Measurements from ENCODE around the gene ZDHHC7. TPM values are rescaled to one million over a fixed set of nuclear protein-coding genes. Genes with fewer than 3 reads are reported as not detected.

The ZDHHC7 gene
- total RNA-seq, 1 donor from 2014 or later = 79.7 TPM

DNA sequence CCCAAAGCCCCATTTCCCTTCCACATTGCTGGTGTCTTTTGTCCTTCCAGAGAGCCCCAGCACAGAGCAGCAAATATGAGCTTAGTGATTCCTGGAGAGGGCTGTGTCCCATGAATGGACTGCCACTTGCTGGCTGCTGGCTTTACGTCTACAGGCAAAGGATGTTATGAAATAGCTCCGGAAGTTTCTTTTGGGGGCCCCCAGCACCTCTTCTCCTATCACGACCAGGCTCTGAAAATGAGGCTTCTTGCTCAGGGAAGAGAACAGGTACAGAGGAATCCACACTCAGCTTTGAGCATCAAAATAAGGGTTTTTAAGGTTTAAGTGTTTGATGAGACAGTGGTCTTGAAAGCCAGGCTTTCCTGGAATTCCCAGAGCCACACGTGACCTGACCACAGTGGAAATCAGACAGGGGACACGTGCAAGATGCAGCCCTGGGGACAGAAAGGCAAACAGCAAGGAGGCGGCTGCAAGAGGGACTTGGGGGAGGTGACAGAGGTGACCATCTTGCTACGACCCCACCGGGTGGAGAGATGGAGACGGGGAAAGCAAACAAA is 58.1 kb downstream of the ZDHHC7 start:
- peaks cover 18% of the 10 kb centered on the region for H3K4me1 ChIP-seq
- TF ChIP-seq, protein P1, sequence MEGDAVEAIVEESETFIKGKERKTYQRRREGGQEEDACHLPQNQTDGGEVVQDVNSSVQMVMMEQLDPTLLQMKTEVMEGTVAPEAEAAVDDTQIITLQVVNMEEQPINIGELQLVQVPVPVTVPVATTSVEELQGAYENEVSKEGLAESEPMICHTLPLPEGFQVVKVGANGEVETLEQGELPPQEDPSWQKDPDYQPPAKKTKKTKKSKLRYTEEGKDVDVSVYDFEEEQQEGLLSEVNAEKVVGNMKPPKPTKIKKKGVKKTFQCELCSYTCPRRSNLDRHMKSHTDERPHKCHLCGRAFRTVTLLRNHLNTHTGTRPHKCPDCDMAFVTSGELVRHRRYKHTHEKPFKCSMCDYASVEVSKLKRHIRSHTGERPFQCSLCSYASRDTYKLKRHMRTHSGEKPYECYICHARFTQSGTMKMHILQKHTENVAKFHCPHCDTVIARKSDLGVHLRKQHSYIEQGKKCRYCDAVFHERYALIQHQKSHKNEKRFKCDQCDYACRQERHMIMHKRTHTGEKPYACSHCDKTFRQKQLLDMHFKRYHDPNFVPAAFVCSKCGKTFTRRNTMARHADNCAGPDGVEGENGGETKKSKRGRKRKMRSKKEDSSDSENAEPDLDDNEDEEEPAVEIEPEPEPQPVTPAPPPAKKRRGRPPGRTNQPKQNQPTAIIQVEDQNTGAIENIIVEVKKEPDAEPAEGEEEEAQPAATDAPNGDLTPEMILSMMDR (IDR thresholded peaks at IDR 0.05) = no peak
- intact Hi-C loops (cut with DNase I) = loop anchor here (5.0 kb wide), 1 partner anchor 196 kb away; no protein-coding TSS in a partner anchor
- H3K36me3 ChIP-seq = no peaks in the 10 kb centered on the region
- no peak overlapping the region for H3K4me3 ChIP-seq
- DNase-seq (no peak), ATAC-seq (no peak)
- no peaks in the 10 kb centered on the region for H3K27me3 ChIP-seq
- no peak overlapping the region for H3K27ac ChIP-seq
- no peaks in the 10 kb centered on the region for H3K9me3 ChIP-seq

DNA sequence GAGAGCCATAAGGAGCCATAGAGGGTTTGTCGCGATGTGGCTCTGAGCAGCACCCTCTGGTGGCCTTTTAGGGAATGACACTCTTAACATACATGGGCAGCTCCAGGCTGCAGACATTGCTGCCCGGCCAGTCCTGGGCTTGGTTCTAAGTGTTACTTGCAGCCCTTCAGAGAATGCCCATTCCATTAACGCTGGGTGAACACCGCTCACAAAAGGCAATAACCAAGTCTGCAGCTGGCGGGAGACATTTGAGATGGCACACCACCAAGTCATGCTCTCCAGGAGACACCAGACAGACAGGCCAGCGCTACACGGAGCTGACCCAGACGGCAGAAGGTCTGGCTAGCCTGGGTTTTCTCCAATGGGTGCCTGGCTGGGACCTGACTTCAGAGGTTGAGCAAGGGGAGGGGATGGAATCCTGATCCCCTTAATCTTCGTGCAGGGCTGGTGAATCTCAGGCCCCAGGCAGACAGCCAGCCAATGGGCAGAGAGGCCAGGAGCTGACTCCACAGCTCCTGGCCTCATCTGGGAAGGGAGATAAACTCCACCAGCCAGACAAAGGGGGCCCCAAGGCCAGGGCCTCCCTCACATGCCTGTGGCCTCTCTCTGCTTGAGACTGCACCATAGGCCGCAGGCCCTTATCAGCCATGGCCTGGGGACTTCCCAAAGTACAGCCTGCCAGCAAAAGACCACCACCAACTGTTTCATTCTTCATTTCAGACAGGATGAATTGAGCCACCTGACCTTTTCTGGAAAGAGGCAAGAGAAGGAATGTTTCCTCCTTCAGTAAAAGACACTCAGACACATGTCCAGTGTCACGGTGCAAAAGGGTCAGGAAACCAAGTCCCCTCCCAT is 58.8 kb downstream of the ZDHHC7 start:
- TF ChIP-seq, protein P1 (IDR thresholded peaks at IDR 0.05) = peak; percentile 92
- intact Hi-C loops (cut with DNase I) = loop anchor here (5.0 kb wide), 1 partner anchor 195 kb away; no protein-coding TSS in a partner anchor
- H3K36me3 ChIP-seq = no peaks in the 10 kb centered on the region
- ATAC-seq = peak; percentile 95
- no peak overlapping the region for H3K27ac ChIP-seq
- peaks cover 18% of the 10 kb centered on the region for H3K4me1 ChIP-seq
- no peak overlapping the region for H3K4me3 ChIP-seq
- H3K9me3 ChIP-seq = no peaks in the 10 kb centered on the region
- DNase-seq = peak; percentile 76
- no peaks in the 10 kb centered on the region for H3K27me3 ChIP-seq

DNA sequence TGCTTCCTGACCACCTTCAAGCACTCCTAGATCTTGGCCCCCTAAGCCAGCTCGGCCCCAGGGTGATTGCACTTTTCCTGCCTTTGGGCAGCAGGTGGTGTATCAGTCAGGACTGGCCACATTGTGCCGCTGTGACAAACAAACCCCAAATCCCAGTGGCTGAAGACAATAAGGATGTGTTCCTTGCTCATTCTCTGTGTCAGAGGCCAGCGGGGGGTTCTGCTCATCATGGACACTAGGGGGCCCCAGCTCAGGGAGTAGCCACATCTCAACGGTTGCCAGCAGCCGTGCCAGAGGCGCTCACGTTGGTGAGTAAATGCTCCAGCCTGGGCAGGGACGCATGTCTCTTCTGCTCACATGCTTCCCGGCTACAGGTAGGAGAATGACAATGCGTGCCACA is 60.4 kb downstream of the ZDHHC7 start:
- peaks cover 18% of the 10 kb centered on the region for H3K4me1 ChIP-seq
- H3K27me3 ChIP-seq = no peaks in the 10 kb centered on the region
- DNase-seq (no peak), ATAC-seq (peak; percentile 21)
- no peak overlapping the region for H3K4me3 ChIP-seq
- no peaks in the 10 kb centered on the region for H3K9me3 ChIP-seq
- TF ChIP-seq, protein P1 (IDR thresholded peaks at IDR 0.05) = peak; percentile 23
- intact Hi-C loops (cut with DNase I) = loop anchor here (5.0 kb wide), 1 partner anchor 194 kb away; no protein-coding TSS in a partner anchor
- no peak overlapping the region for H3K27ac ChIP-seq
- H3K36me3 ChIP-seq = no peaks in the 10 kb centered on the region

DNA sequence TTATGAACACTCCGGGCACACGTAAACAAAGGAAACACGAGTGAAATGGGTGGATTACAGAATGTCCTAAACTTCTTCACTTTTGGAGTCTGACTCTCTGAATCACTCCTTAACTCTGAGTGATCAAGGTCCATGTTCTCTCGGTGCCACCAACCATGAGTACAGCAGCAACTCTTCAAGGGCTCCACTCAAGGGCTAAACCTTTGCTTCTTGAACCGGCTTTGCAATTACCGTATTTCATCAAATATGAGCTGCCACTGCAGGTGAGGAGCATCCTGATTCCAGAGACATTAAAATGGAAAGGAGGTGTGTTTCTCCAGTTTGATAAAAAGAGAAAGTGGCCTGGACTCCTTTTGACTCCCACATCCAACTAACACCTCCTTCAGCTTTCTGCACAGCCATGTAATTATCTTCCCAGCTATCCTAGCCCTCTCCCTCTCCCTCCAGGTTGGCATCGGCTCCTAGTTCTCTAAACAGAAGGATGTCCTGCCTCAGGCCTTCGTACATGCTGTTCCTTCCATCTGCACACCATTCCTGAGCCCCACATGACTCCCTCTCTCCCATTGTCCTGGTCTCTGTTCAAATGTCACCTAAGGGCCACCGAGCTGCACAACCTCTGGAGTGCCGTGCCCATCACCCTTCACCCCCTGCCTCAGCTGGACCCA is 61.4 kb downstream of the ZDHHC7 start:
- Histone ChIP-seq H3K9me3 (no peaks in the 10 kb centered on the region), H3K4me3 (no peak overlapping the region), H3K36me3 (no peaks in the 10 kb centered on the region), H3K27me3 (no peaks in the 10 kb centered on the region), H3K4me1 (peaks cover 18% of the 10 kb centered on the region), H3K27ac (no peak overlapping the region)
- intact Hi-C loops (cut with DNase I) = loop anchor here (5.0 kb wide), 1 partner anchor 193 kb away; no protein-coding TSS in a partner anchor
- ATAC-seq (peak; percentile 47), DNase-seq (no peak)
- TF ChIP-seq, protein P1 (IDR thresholded peaks at IDR 0.05) = no peak

DNA sequence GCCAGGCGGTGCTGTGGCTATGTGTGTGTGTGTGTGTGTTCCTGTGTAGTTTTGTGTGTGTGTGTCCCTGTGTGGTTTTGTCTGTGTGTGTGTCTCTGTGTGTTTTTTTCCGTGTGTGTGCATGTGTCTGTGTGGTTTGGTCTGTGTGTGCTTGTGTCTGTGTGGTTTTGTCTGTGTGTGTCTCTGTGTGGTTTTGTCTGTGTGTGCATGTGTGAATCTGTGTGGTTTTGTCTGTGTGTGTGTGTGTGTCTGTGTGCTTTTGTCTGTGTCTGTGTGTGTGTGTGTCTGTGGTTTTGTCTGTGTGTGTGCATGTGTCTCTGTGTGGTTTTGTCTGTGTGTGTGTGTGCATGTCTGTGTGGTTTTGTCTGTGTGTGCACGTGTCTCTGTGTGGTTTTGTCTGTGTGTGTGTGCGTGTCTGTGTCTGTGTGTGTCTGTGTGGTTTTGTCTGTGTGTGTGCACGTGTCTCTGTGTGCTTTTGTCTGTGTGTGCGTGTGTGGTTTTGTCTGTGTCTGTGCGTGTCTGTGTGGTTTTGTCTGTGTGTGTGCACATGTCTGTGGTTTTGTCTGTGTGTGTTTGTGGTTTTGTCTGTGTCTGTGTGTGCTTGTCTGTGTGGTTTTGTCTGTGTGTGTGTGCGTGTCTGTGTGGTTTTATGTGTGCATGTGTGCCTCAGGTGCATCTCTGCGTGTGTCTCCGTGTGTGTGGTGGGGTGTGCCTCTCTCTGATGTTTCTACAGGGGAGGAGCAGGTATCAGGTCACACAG is 62.3 kb downstream of the ZDHHC7 start:
- no peaks in the 10 kb centered on the region for H3K27me3 ChIP-seq
- H3K27ac ChIP-seq = no peak overlapping the region
- TF ChIP-seq, protein P1 (IDR thresholded peaks at IDR 0.05) = no peak
- H3K4me1 ChIP-seq = peaks cover 18% of the 10 kb centered on the region
- DNase-seq = no peak
- no peaks in the 10 kb centered on the region for H3K9me3 ChIP-seq
- no peak for ATAC-seq
- H3K4me3 ChIP-seq = no peak overlapping the region
- intact Hi-C loops (cut with DNase I) = no loop called here
- H3K36me3 ChIP-seq = no peaks in the 10 kb centered on the region

All from upper lobe of right lung (tissue), 1 donor.